KMS-11 (cell line): Measurements from ENCODE around the gene MSI1.

Source experiments
- H2AFZ ChIP-seq: fragments of 200-600 bp; sonication (generic); 2 replicates; pipeline ENCODE4 v1.6.1; 2016; ENCODE audit warnings: antibody characterized with exemption, mixed run types, low read depth
- H3K27ac ChIP-seq: fragments of 200-600 bp; sonication (generic); 2 replicates; pipeline ENCODE4 v1.6.1; 2016; ENCODE audit warnings: mild to moderate bottlenecking, mixed run types
- H3K27me3 ChIP-seq: fragments of 200-600 bp; sonication (generic); 2 replicates; pipeline ENCODE4 v1.6.1; 2017; ENCODE audit warnings: mild to moderate bottlenecking, low read depth, mixed run types, moderate library complexity; ENCODE audit not compliant: insufficient read depth
- H3K36me3 ChIP-seq: fragments of 200-600 bp; sonication (generic); 2 replicates; pipeline ENCODE4 v1.6.1; 2017; ENCODE audit warnings: mild to moderate bottlenecking, mixed run types; ENCODE audit not compliant: insufficient read depth
- H3K4me1 ChIP-seq: fragments of 200-600 bp; sonication (generic); 2 replicates; pipeline ENCODE4 v1.6.1; 2016; ENCODE audit warnings: mild to moderate bottlenecking, low read depth, mixed run types; ENCODE audit not compliant: poor library complexity, severe bottlenecking
- H3K4me2 ChIP-seq: fragments of 200-600 bp; sonication (generic); 2 replicates; pipeline ENCODE4 v1.7.0; 2016; ENCODE audit warnings: mild to moderate bottlenecking, mixed run types
- H3K4me3 ChIP-seq: fragments of 200-600 bp; sonication (generic); IDR thresholded peaks from 2 replicates; pipeline ENCODE4 v1.6.1; 2017; ENCODE audit warnings: low read depth, low read length, mixed read lengths; ENCODE audit not compliant: insufficient read depth
- H3K79me2 ChIP-seq: fragments of 200-600 bp; sonication (generic); 2 replicates; pipeline ENCODE4 v1.6.1; 2016; ENCODE audit warnings: low read depth, mixed run types; ENCODE audit not compliant: insufficient read depth
- H3K9ac ChIP-seq: fragments of 200-600 bp; sonication (generic); 2 replicates; pipeline ENCODE4 v1.6.1; 2016; ENCODE audit warnings: mild to moderate bottlenecking, mixed run types
- H4K20me1 ChIP-seq: fragments of 200-600 bp; sonication (generic); 2 replicates; pipeline ENCODE4 v1.6.1; 2016; ENCODE audit warnings: mild to moderate bottlenecking, mixed run types; ENCODE audit not compliant: insufficient read depth
- TF ChIP-seq, protein P1 (sequence below): fragments of 200-600 bp; sonication (generic); conservative IDR thresholded peaks from 2 replicates; pipeline ENCODE4 v1.6.1; 2017; ENCODE audit warnings: low read depth, mild to moderate bottlenecking, antibody characterized with exemption, low read length, moderate library complexity, mixed read lengths

Gene MSI1

DNA sequence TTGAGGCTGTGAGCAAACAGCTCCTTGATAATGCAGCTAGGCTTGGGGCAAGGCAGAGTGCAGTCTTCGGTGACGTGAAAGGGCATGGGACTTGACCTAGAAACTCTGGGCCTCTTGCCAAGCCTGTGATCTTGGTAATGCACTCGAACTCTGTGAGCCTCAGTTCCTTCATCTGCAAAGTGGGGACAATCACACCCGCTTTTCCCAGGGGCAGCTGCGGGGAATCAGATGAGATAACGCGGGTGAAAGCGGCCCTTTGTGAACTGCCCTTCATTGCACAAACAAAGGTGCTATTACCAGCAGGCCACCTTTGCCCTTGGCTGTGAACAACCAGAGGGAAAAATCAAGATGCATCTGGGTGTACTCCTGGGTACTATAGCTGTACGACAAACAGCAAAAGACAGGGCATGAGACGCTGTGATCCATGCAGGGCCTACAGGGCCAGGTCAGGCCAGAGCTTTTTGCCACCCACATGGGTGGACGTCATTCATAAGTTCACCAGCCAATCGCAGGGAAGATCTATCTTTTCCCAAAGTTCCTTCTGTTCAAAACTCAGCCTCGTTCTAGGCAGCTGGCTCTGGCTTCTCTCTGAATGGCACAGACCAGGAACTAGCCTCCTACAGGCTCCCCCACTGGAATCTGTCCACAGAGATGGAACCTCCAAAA, 3.2 kb downstream of the MSI1 start:
- no peak overlapping the region for H3K27ac ChIP-seq
- no peaks in the 10 kb centered on the region for H3K4me1 ChIP-seq
- no peak overlapping the region for H3K9ac ChIP-seq
- no peaks in the 10 kb centered on the region for H3K79me2 ChIP-seq
- H3K4me2 ChIP-seq: no peak overlapping the region
- no peak overlapping the region for H3K4me3 ChIP-seq
- TF ChIP-seq, protein P1, sequence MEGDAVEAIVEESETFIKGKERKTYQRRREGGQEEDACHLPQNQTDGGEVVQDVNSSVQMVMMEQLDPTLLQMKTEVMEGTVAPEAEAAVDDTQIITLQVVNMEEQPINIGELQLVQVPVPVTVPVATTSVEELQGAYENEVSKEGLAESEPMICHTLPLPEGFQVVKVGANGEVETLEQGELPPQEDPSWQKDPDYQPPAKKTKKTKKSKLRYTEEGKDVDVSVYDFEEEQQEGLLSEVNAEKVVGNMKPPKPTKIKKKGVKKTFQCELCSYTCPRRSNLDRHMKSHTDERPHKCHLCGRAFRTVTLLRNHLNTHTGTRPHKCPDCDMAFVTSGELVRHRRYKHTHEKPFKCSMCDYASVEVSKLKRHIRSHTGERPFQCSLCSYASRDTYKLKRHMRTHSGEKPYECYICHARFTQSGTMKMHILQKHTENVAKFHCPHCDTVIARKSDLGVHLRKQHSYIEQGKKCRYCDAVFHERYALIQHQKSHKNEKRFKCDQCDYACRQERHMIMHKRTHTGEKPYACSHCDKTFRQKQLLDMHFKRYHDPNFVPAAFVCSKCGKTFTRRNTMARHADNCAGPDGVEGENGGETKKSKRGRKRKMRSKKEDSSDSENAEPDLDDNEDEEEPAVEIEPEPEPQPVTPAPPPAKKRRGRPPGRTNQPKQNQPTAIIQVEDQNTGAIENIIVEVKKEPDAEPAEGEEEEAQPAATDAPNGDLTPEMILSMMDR: no peak
- no peaks in the 10 kb centered on the region for H4K20me1 ChIP-seq
- H2AFZ ChIP-seq: no peak overlapping the region
- no peaks in the 10 kb centered on the region for H3K36me3 ChIP-seq
- peaks cover 24% of the 10 kb centered on the region for H3K27me3 ChIP-seq

DNA sequence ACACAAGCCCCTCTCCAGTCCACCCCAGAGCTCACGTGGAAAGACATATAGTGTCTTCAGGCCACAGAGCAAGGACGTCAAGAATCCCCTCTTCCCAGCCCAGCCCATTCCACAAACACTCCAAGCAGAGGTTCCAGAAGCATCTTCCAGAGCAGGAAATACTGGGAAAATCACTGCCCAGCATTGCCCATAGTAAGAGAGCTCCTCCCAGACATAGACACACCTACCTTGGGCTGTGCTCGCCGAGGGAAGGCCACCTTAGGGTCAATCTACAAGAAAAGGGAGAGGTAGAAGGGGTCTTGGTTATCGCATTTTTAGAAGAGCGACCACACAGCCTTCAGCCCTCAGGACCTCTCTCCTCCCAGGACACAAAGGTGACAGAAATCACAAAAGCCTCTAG, 4.5 kb downstream of the MSI1 start:
- Histone ChIP-seq H3K4me2 (no peak overlapping the region), H3K27me3 (peaks cover 14% of the 10 kb centered on the region), H4K20me1 (no peaks in the 10 kb centered on the region), H3K4me3 (no peak overlapping the region), H3K27ac (no peak overlapping the region), H3K4me1 (no peaks in the 10 kb centered on the region), H3K79me2 (no peaks in the 10 kb centered on the region), H3K9ac (no peak overlapping the region), H3K36me3 (no peaks in the 10 kb centered on the region), H2AFZ (no peak overlapping the region)
- TF ChIP-seq, protein P1: no peak

DNA sequence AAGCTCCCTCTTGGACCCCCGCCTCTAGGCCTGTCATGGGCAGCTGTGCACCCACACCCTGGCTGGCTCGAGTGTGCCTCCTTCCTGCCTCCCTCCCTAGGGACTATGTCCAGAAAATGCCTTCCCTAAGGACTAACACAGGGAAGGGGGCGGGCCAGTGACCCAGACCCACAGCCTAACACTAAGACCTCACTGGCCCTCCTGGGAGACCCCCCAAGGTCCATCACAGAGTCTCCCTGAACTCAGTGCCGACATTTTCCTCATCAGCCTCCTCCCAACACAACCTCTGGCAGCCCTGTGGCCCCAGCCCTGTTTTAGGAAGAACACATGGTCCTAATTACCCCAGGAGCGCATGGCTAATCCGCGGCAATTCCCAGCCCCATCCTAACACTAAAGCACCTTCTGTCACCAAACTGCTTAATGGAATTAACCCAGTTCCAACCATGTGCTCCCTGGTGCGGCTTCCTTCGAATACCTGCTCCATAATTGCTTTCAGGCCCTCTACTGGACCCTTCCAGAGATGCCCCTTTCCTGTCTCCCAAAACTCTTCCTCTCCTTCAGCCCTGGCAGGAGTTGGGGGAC, 5.6 kb downstream of the MSI1 start:
- Histone ChIP-seq H2AFZ (no peak overlapping the region), H3K4me1 (no peaks in the 10 kb centered on the region), H3K4me2 (no peak overlapping the region), H3K27ac (no peak overlapping the region), H3K36me3 (no peaks in the 10 kb centered on the region), H3K4me3 (no peak overlapping the region), H4K20me1 (no peaks in the 10 kb centered on the region), H3K27me3 (peaks cover 11% of the 10 kb centered on the region; the same call in 1 of the 2 replicates), H3K79me2 (no peaks in the 10 kb centered on the region), H3K9ac (no peak overlapping the region)
- TF ChIP-seq, protein P1: no peak

DNA sequence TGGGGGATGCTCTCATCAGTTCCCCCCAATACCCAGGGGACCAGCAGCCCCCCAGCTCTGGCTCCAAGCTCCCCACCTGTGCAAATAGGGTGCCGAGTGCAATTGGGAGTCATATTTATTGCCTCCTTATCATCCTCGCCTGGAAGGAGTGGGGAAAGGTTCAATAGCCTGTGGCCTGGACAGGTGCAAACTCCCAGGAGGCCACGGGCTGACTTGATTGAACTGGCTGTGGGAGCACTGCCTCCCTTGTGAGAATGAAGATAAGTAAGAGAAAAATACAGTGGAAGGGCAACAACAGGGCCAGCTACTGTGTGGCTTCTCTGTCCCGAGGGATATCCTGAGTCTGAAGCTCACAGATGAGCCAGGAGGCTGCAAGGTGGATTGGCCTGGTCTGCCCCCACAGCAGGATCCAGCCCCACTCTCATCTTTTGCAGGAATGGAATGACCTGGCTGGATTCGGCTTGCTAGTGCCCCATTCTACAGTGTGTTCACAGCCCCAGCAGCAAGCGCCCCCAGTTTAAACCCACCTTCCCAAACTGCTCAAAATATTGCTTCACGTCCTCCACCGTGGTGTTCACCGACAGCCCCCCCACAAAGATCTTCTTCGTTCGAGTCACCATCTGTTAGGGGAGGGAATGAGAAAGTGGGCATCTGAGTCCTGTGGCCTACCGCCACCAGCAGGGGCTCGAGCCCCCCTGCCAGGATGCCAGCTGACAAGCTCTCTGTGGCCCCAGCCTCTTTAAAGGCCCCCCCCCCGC, 6.3 kb downstream of the MSI1 start:
- no peaks in the 10 kb centered on the region for H3K79me2 ChIP-seq
- no peaks in the 10 kb centered on the region for H3K4me1 ChIP-seq
- no peak overlapping the region for H3K4me2 ChIP-seq
- no peak overlapping the region for H3K4me3 ChIP-seq
- no peaks in the 10 kb centered on the region for H3K36me3 ChIP-seq
- TF ChIP-seq, protein P1: no peak
- no peak overlapping the region for H2AFZ ChIP-seq
- no peaks in the 10 kb centered on the region for H4K20me1 ChIP-seq
- peaks cover 11% of the 10 kb centered on the region; the same call in 1 of the 2 replicates for H3K27me3 ChIP-seq
- no peak overlapping the region for H3K27ac ChIP-seq
- no peak overlapping the region for H3K9ac ChIP-seq
